GM19025 (cell line): ENCODE results near the gene SFSWAP.

ENCODE experiments used
- ATAC-seq: cut with Tn5 transposase; IDR thresholded peaks from one replicate; pipeline ENCODE4 v1.9.1; 2021; ENCODE audit warnings: mild to moderate bottlenecking, low read depth, moderate library complexity; ENCODE audit not compliant: unreplicated experiment

The SFSWAP gene

DNA sequence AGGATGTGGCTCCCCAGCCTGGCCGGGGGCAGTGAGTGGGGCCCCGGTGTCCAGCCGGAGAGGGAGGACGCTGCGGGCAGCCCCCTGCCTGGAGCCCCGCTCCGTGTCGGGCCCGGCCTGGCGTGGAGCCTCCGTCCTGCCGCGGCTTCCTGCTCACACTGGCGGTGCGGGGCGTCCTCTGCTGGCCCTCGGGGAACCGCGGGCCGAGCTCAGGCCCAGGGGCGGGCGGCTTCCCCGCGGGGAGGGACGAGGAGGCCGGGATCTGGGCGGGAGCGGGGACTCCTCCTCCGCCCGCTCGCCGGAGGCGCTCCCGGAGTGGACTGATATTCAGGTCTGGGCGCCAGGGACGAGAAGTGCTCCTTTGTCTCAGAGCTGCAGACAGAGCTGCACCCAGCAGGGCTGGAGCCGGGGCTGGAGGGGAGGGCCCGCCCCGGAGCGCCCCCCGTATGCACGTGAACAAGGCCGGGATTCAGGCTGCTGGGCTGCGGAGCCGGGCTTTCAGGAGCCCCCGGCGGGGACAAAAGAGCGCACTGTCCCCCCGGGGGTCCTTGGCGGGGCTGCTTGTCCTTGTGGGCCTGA is 119.5 kb downstream of the SFSWAP start:
- ATAC-seq, result no peak

DNA sequence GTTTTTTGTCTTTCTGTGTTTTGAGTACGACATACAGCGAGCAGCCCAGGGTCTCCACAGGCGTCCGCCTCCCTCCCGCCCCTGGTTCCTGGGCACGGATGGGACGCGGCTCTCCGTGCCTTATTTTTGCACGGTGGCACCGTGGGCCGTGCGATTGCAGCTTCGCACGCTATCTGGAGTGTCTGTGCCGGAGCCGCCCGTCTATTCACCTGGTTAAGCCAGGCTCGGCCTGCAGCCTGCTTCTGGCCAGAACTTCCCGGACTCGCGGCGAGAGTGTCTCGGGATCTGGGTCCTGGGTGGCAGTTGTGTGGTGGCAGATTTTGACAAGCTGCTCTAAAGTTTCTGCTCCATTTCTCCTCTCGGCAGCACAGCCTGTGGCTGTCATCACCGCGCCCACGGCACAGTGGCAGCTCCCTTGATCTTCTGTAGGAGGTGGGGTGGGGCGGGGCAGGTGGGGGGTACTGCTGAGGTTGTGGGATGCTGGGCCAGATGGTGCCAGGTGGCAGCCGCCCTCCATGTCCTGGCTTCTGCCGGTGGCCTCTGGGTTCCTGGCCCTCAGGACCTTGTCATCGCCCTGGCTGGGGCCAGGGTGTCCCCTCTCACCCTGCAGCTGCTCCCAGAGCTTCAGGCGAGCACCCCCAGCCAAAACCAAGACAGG is 120.2 kb downstream of the SFSWAP start:
- no peak for ATAC-seq

DNA sequence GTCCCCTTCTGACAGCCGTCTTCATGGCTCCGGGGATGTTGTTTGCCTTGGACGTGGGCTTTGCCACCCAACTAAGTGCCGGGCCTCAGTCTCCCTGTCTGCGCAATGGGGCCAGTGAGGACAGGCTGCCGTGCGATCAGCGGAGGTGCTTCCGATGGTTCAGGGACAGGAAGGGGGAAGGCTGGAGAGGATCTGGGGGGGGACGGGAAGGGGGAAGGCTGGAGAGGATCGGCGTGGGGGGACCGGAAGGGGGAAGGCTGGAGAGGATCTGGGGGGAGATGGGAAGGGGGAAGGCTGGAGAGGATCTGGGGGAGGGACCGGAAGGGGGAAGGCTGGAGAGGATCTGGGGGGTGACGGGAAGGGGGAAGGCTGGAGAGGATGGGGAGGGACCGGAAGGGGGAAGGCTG is 120.7 kb downstream of the SFSWAP start:
- no peak for ATAC-seq

DNA sequence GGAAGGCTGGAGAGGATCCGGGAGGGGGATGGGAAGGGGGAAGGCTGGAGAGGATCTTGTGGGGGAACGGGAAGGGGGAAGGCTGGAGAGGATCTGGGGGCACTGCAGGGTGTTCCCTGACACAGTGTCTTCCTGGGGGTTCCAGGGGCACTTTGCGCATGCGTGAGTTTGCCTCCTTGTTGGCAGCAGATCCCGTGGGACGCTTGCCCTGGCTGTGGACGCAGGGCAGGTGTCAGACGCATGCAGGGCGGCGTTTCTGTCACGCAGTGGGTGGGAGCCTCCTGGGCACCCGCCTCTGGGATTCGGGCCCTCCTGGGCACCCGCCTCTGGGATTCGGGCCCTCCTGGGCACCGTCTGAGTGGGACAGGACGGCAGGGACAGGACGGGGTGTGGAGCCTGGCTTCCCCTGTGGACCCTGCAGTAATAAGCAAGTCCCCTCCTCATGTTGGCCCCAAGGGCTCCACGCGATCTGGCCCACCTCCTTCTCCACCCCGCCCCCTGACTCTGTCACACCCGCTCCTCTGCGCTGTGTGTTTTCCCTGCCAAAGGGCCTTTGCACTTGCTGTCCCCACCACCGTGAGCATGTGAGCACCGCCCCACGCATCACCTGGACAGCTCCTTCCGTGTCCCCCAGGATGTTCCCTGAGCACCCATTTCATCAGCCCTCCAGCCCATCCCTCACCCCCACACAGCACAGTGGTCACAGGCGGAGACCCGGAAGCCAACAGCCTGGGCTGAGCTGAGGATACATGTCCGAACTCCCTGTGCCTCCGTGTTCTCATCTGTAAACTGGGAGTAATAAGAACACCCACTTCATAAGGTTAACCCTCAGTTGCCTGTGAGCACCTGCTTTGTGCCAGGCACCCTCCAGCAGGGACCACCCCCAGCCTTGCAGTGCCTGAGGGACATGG is 121.7 kb downstream of the SFSWAP start:
- ATAC-seq, result no peak

GRCh38 chr12:131833288-131833895 is 122.5 kb downstream of the SFSWAP start:
- ATAC-seq, result no peak

- no peak for ATAC-seq
Measured at GRCh38 chr12:131833896-131834641, 123.2 kb downstream of the SFSWAP start.

DNA sequence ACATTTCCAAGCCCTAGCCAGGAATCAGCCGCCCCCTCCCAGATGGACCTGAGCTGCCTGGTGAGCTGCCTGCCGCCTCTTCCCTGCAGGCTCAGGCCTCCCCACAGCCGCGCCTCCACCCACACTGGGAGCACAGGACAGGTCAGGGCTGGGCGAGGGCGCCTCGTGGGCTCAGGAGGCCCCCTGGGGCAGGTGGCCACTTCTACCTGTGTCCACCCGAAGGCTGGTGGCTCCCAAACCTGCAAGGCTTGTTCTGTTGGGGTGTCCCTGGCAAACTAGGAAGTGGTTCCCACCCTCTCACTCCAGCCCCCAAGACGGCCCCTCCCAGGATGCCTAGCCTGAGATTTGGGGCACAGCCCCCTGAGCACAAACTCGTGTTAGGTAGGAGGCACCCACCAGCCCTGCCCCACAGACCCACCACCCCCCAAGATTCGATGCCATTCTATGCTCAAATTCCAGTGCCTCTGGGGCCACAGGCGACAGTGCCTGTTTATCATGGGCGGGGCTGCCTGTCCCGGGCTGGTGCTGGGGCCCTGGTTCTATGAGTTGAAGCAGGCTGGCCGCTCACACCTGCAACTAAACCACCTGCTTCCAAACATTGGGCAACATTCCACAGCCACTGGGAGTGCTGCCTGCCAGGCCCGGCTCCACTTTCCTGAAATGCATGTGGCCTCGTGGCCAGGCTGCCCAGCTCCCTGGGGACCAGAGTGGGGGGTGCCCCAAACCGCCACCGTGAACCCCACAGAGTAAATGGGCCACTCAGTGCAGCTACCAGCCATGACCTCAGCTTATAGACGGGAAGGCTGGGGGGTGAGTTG is 124.1 kb downstream of the SFSWAP start:
- ATAC-seq, result no peak

GRCh38 chr12:131835616-131836171 is 124.8 kb downstream of the SFSWAP start:
- no peak for ATAC-seq

DNA sequence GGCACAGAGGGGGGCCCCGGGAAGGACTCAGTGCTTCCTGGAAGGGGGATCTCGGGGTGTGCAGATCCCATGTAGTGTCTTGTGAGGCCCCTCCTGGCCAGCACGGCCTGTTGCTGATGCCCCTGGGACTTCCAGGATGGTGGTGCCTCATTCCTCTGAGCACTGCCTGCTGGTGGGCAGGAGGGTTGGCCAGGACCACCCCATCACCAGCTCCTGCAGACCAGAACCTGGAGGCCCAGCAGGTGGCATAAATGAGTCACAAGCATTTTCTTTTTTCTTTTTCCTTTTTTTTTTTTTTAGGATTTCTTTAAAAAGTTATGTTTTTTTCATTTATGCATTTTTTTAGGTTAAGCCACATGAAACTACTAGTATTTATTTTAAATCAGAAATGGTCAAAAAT is 125.3 kb downstream of the SFSWAP start:
- ATAC-seq, result no peak

DNA sequence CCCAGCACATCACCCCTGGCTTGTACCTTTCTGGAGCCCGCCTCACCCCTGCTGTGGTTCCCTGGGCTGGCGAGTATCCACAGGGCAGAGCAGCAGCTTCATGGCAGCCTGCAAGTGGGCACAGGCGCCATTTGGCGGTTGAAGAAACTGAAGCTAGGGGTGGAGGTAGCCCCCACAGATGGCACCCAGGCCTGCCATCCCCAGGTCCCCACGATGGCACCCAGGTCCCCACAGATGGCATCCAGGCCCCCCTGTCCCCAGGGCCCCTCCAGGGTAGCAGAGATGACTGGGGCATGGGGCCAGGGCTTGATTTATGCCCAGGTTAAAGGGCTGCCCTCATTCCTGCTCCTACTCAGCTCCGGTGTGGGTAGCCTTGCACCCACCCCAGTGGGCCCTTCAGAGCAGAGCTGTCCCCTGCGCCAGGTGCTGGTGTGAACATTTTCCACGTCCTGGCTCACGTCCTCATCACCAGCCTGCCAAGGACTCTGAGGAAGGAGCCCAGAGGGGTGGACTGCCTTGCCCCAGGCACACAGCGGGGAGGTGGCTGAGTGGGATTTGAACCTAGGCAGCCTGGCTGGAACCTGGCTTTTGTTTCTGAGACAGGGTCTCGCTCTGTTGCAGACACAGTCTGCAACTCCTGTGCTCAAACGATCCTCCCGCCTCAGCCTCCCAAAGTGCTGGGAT is 126.0 kb downstream of the SFSWAP start:
- ATAC-seq, result no peak

DNA sequence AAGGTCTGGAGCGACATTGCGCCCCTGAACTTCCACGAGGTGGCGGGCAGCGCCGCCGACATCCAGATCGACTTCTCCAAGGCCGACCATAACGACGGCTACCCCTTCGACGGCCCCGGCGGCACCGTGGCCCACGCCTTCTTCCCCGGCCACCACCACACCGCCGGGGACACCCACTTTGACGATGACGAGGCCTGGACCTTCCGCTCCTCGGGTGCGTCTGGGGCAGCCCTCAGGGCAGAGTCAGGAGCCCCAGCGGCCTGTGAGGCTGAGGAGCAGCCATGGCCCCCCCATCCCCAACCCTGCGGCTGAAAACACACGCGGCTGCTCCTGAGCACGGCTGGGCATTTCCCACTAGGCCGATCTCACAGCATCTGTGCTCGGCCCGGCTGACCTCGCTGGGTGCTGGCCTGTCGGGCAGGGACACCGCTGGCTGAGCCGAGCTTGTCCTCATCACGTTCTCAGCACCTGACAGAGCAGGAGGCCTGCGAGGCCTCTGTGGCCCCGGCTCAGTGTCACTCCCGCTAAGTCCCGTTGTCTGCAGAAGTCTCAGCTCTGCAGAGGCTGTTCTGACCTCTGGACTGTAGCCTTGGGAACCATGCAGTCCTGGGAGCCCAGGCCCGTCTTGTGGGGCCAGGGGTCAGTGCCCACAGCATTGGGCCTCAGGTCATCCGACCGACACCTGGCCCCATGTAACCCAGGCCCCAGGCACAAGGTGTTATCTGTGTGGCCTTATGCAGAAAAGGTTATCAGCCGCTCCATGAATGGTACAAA is 129.9 kb downstream of the SFSWAP start:
- no peak for ATAC-seq

GRCh38 chr12:131841547-131841946 is 130.7 kb downstream of the SFSWAP start:
- no peak for ATAC-seq

GRCh38 chr12:131842169-131842568 is 131.3 kb downstream of the SFSWAP start:
- no peak for ATAC-seq

- ATAC-seq, result no peak
Measured at GRCh38 chr12:131843527-131843926, 132.6 kb downstream of the SFSWAP start.

DNA sequence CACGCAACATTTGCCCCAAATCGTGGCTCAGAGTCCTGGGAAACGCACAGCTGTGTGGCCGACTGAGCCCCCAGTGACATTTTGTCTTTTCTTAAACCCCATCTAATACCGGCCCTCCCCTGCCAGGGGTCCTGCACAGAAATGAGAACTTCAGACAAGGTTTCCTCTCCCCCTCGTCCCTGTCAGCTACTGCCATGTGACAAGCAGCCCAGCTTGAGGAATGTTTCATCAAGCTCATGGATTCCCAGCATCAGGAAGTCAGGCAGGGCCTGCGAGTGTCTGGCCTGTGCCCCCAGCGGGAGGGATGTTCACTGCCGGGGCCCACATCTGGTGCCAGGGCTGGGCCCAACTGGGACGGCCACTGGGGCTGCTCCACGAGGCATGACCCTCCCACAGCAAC is 133.2 kb downstream of the SFSWAP start:
- no peak for ATAC-seq

- no peak for ATAC-seq
Measured at GRCh38 chr12:131844656-131845055, 133.8 kb downstream of the SFSWAP start.

DNA sequence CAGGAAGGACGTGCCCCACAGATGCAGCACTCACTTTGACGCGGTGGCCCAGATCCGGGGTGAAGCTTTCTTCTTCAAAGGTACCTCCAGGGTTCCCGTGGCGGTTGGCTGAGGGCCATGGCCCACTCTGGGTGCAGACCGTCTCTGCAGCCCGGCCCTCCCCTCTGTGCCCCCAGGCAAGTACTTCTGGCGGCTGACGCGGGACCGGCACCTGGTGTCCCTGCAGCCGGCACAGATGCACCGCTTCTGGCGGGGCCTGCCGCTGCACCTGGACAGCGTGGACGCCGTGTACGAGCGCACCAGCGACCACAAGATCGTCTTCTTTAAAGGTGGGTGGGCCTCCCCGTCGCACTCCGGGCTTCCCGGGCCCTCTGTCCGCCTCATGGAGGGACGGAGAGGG is 134.2 kb downstream of the SFSWAP start:
- no peak for ATAC-seq

GRCh38 chr12:131847456-131847855 is 136.6 kb downstream of the SFSWAP start:
- no peak for ATAC-seq
